BJ (cell line): ENCODE results near the gene TIPIN. TPM values are rescaled to one million over a fixed set of nuclear protein-coding genes. Genes with fewer than 3 reads are reported as not detected.
"Not testable (repeated sequence)": the region's sequence is repeated elsewhere in the genome, so short reads cannot be mapped to it uniquely, and the experiment has no call there.

Experiments
- CTCF ChIA-PET: fragments of 350-600 bp; formaldehyde crosslinking; extraction: SDS; loops from one replicate; lab custom pipeline; 2021; ENCODE audit warnings: antibody characterized with exemption, inconsistent platforms; lab: Yijun Ruan, JAX
- POLR2A ChIA-PET: fragments of 300-600 bp; sonication (Branson Sonifier 250); formaldehyde crosslinking; extraction: SDS; loops from one replicate; lab custom pipeline; 2021; ENCODE audit warnings: antibody characterized with exemption; lab: Charles Lee
- DNase-seq: peaks from one replicate; pipeline ENCODE4 v3.0.0-alpha.2; 2011; ENCODE audit warnings: low read depth
- H3K27me3 ChIP-seq: 2 replicates; pipeline ENCODE4 v1.6.0; 2011; ENCODE audit warnings: low read length; ENCODE audit not compliant: control insufficient read depth, insufficient read depth
- H3K36me3 ChIP-seq: 2 replicates; pipeline ENCODE4 v1.5.1; 2011; ENCODE audit warnings: low read length; ENCODE audit not compliant: control insufficient read depth, insufficient read depth
- H3K4me3 ChIP-seq: 2 replicates; pipeline ENCODE4 v1.5.1; 2011; ENCODE audit warnings: low read depth, mild to moderate bottlenecking, control low read depth, low read length
- polyA plus RNA-seq: library from polyadenylated mRNA; depleted of rRNA; stranded (reverse); fragments of >200 nt; gene quantifications from 2 replicates; pipeline ENCODE4 v1.2.3, GENCODE V29; 2011
- TF ChIP-seq, protein P1 (sequence below): IDR thresholded peaks from 2 replicates; pipeline ENCODE4 v1.5.1; 2011; ENCODE audit warnings: low read depth, mild to moderate bottlenecking, control low read depth, inconsistent platforms, low read length, moderate library complexity; ENCODE audit not compliant: insufficient read depth

The TIPIN gene
- polyA plus RNA-seq, 1 experiment, result 3.0 TPM

DNA sequence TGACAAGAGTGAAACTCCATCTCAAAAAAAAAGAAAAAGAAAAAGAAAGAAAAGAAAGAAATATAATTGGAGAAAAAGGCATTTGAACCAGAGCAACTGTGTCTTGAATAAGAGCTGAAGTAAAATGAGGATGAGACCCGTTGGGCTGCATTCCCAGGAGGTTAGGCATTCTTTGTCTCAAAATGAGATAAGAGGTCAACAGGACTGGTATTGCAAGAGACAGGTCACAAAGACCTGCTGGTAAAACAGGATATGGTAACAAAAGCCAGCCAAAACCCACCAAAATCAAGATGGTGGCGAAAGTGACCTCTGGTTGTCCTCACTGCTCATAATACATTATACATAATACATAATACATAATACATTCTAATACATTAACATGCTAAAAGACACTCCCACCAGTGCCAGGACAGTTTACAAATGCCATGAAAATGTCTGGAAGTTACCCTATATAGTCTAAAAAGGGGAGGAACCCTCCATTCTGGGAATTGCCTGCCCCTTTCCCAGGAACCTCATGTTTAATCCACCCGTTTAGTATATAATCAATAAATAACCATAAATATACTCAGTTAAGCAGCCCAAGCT, 8.6 kb upstream of the TIPIN start:
- TF ChIP-seq, protein P1, sequence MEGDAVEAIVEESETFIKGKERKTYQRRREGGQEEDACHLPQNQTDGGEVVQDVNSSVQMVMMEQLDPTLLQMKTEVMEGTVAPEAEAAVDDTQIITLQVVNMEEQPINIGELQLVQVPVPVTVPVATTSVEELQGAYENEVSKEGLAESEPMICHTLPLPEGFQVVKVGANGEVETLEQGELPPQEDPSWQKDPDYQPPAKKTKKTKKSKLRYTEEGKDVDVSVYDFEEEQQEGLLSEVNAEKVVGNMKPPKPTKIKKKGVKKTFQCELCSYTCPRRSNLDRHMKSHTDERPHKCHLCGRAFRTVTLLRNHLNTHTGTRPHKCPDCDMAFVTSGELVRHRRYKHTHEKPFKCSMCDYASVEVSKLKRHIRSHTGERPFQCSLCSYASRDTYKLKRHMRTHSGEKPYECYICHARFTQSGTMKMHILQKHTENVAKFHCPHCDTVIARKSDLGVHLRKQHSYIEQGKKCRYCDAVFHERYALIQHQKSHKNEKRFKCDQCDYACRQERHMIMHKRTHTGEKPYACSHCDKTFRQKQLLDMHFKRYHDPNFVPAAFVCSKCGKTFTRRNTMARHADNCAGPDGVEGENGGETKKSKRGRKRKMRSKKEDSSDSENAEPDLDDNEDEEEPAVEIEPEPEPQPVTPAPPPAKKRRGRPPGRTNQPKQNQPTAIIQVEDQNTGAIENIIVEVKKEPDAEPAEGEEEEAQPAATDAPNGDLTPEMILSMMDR, result no peak
- POLR2A ChIA-PET, result interaction anchor here (0.6 kb wide), 1 partner anchor 134 kb away, joined by 6 read pairs; no protein-coding TSS in a partner anchor
- no peaks in the 10 kb centered on the region for H3K27me3 ChIP-seq

DNA sequence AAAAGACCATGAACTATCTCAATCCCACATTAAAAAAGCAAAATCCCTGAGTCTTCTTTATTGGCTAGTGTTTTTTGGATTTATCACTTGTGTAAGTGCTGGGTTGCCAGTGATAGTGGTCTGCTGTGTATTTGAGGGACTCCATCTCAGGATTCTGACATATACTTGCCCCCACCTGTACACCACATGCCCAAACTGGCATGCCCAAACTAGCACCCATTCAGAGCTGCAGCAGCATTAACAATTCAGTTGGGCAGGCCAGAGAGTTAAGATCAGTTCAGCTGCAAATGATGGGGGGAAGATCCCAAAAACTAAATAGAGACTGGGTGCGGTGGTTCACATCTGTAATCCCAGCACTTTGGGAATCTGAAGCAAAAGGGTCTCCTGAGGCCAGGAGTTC, 6.3 kb upstream of the TIPIN start:
- DNase-seq, result no peak
- ChIA-PET CTCF (no interaction called here), POLR2A (no interaction called here)
- no peak overlapping the region for H3K4me3 ChIP-seq
- no peaks in the 10 kb centered on the region for H3K27me3 ChIP-seq
- TF ChIP-seq, protein P1, result no peak
- no peaks in the 10 kb centered on the region for H3K36me3 ChIP-seq

More for the DNA sequence above, 8.6 kb upstream of the TIPIN start:
- Histone ChIP-seq H3K36me3 (no peaks in the 10 kb centered on the region), H3K4me3 (no peak overlapping the region)
- CTCF ChIA-PET, result no interaction called here
- DNase-seq, result no peak

DNA sequence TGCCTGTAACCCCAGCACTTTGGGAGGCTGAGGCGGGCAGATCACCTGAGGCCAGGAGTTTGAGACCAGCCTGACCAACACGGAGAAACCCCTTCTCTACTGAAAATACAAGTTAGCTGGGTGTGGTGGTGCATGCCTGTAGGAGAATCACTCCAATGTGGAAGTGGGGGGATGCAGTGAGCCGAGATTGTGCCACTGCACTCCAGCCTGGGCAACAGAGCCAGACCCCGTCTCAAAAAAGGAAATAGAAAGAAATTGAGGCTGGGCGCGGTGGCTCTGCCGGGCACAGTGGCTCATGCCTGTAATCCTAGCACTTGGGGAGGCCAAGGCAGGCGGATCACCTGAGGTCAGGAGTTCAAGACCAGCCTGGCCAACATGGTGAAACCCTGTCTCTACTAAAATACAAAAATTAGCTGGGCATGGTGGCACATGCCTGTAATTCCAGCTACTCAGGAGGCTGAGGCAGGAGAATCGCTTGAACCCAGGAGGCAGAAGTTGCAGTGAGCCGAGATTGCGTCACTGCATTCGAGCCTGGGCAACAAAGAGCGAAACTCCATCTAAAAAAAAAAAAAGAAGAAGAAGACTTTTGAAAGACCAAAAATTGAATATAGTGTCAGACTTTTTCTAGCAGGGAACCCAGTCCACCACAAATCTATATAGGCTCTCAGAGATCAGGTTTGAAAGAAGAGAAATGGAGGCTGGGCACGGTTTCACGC, 5.4 kb upstream of the TIPIN start:
- CTCF ChIA-PET, POLR2A ChIA-PET: not testable (repeated sequence)

DNA sequence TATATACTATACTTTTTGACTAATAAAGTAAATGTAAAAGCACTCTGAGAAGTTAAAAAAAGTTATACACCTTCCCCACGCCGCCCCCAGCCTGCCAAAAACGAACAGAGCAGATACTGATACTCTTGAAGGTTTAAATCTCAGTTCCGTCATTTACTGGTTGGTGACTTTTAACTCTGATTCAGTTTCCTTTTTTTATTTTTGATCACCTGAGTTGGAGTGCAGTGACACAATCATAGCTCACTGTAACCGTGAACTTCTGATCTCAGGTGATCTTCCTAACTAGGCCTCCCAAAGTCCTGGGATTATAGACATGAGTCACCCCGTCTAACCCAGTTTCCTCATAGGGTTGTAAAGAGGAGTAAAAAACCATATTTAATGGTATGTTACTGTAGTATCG, 3.3 kb upstream of the TIPIN start:
- POLR2A ChIA-PET, result no interaction called here

More for the DNA sequence above, 5.4 kb upstream of the TIPIN start:
- H3K4me3 ChIP-seq, H3K27me3 ChIP-seq, H3K36me3 ChIP-seq, DNase-seq: not testable (repeated sequence)

DNA sequence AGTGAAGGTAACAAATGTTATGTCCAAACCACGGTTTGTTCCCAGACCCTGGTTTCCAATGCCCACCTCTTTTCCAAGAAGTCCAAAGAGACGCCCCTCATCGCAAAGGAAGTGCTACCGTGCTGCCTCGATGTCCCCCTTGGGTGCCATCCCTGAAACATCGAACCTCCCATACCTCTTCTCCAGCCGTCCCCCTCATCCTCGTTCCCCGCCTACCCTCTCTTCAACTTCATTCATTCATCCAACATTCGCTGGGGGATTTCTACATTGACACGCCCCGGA, 467 bp downstream of the TIPIN start:
- no peaks in the 10 kb centered on the region for H3K36me3 ChIP-seq
- no peaks in the 10 kb centered on the region for H3K27me3 ChIP-seq
- DNase-seq, result no peak
- CTCF ChIA-PET, result interaction anchor here (1.5 kb wide), 1 partner anchor 31 kb away, joined by 3 read pairs; the partner anchor contains the start of gene MAP2K1
- H3K4me3 ChIP-seq, result peak overlapping the region; percentile 74
- TF ChIP-seq, protein P1, result no peak
- POLR2A ChIA-PET, result interaction anchor here (0.5 to 0.7 kb wide), 4 partner anchors 31 to 894 kb away, joined by 3 to 7 read pairs (median 4); partner anchors contain the start of gene MAP2K1

More for the DNA sequence above, 3.3 kb upstream of the TIPIN start:
- CTCF ChIA-PET, result no interaction called here
- Histone ChIP-seq H3K4me3 (no peak overlapping the region), H3K36me3 (no peaks in the 10 kb centered on the region), H3K27me3 (no peaks in the 10 kb centered on the region)
- TF ChIP-seq, protein P1, result no peak
- no peak for DNase-seq

DNA sequence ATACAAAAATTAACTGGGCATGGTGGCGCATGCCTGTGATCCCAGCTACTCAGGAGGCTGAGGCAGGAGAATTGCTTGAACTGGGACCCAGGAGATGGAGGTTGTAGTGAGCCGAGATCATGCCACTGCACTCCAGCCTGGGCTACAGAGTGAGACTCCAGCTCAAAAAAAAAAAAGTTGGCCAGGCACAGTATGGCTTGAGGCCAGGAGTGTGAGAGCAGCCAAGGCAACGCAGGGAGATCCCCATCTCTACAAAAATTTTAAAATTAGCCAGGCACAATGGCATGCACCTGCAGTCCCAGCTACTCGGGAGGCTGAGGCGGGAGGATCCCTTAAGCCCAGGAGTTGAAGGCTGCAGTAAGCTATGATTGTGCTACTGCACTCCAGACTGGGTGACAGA, 8.0 kb downstream of the TIPIN start:
- H3K27me3 ChIP-seq, POLR2A ChIA-PET, H3K4me3 ChIP-seq, CTCF ChIA-PET, DNase-seq, H3K36me3 ChIP-seq: not testable (repeated sequence)
